Kidney (tissue), 14 donors: ENCODE results near the gene SWT1. TPM values are rescaled to one million over a fixed set of nuclear protein-coding genes. Genes with fewer than 3 reads are reported as not detected.

Experiments used
- DNase-seq, 5 donors: peaks; one replicate each; pipeline ENCODE4 v3.0.0-alpha.2; 2013 to 2020
- FAIRE-seq: peaks from 2 replicates; lab custom pipeline; 2012; peaks lifted over from hg19 to GRCh38; lab: Jason Lieb, UNC
- H3K27ac ChIP-seq, 2 donors: one replicate each; pipeline ENCODE4 v1.7.0; 2013; ENCODE audit warnings: low read depth in 2 of 2, low read length in 2 of 2, inconsistent platforms in 1 of 2
- H3K27me3 ChIP-seq: one replicate; pipeline ENCODE4 v1.7.1; 2013; ENCODE audit warnings: low read length, inconsistent platforms; ENCODE audit not compliant: control insufficient read depth, insufficient read depth
- H3K36me3 ChIP-seq, 3 donors: one replicate each; pipeline versions ENCODE4 v1.7.0 to v1.7.1; 2013; ENCODE audit warnings: low read length in 3 of 3, control low read depth in 1 of 3, inconsistent platforms in 1 of 3; ENCODE audit not compliant: insufficient read depth in 3 of 3, control insufficient read depth in 2 of 3
- H3K4me1 ChIP-seq, 3 donors: one replicate each; pipeline versions ENCODE4 v1.7.0 to v1.7.1; 2013; ENCODE audit warnings: low read length in 3 of 3, inconsistent platforms in 1 of 3, low read depth in 1 of 3; ENCODE audit not compliant: control insufficient read depth in 2 of 3, insufficient read depth in 2 of 3
- H3K4me3 ChIP-seq, 3 donors: one replicate each; pipeline versions ENCODE4 v1.7.0 to v1.8.1; 2013; ENCODE audit warnings: low read length in 3 of 3, control low read depth in 1 of 3, inconsistent platforms in 1 of 3
- H3K9ac ChIP-seq, 3 donors: one replicate each; pipeline versions ENCODE4 v1.7.0 to v1.7.1; 2013; ENCODE audit warnings: low read length in 3 of 3, control low read depth in 1 of 3, inconsistent platforms in 1 of 3
- H3K9me3 ChIP-seq, 3 donors: one replicate each; pipeline versions ENCODE4 v1.7.0 to v1.7.1; 2013; ENCODE audit warnings: low read length in 3 of 3, control low read depth in 1 of 3, inconsistent platforms in 1 of 3; ENCODE audit not compliant: control insufficient read depth in 2 of 3, insufficient read depth in 1 of 3
- intact Hi-C: fragments of 100-400 bp; cut with DNase I; formaldehyde crosslinking; loops from one replicate; pipeline ENCODE4 v1.11.1; 2022
- polyA plus RNA-seq: library from polyadenylated mRNA; stranded (reverse); fragments of 350-450 nt; fragmentation: Illumina TruSeq; extraction: RNeasy Lipid Tissue Mini Kit (QIAGEN cat#74804); gene quantifications from one replicate; pipeline ENCODE4 v1.2.3, GENCODE V29; 2014; ENCODE audit warnings: low read depth, low replicate concordance; ENCODE audit not compliant: insufficient read depth
- total RNA-seq: library from RNA; stranded (reverse); fragmentation: NEBNext Ultra II Directional; extraction: Animal tissue kit (Norgen Biotek cat#: 25700); gene quantifications from one replicate; pipeline ENCODE4 v1.2.1, GENCODE V29; 2021
- TF ChIP-seq, protein P1 (sequence below): IDR thresholded peaks from 3 replicates; pipeline ENCODE4 v1.5.1; 2012; ENCODE audit warnings: mild to moderate bottlenecking, moderate library complexity, borderline replicate concordance; ENCODE audit not compliant: insufficient read depth; ENCODE audit errors: extremely low read depth
- donor health status: control.
- donor health status: control.
- donor health status: control.
- donor health status: control.
- donor health status: control.
- donor health status: DM: yes; HTN: yes; CAD: no.
- donor health status: Normal renal cell carcinoma (clear cell type).

SWT1 gene
- total and polyA plus RNA-seq, 2 donors from 2014 or later, result 2.9 to 6.5 TPM

DNA sequence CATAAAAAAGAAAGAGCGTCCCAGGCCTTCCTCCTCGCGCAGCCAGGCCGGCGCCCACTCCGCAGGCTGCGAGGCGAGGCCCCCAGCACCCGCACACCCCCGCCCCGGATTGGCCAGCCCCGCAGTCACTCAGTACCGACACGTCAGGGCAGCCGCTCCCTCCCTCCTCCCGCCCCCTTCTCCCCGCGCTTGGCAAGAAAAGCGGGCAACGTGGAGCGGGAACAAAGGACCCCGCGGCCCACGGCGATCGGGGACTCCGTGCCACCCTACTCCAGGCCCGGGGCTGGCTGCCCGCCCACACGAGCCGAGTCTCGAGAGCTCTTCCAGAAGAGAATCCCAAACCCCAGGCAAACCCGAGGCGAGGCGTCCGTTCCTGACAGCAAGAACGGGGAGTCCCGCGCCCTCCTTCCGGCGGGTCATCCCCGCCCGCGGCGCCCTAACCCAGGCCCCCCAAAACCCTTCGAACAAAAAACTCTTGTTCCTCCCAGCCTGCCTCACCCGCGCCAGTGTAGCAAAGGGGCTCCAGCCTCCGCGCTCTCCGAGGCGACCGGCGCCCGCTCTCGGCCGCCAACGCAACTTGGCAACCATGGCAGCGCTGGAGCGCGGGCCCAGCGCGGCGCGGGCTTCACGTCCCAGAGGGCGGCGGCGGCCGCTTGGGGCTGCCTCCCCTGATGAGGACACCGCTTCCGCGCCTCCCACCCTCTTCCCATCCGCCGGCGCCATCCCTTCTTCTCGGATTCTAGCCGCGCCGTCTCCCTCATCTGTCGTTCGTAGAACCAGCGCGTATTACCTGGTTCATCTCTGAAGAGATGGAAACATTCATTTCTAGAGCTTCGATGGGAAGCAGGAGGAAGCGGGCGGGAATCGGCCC, 159.4 kb downstream of the SWT1 start:
- Histone ChIP-seq H3K9ac (peak overlapping the region; percentile 69 to 98 (median 87)), H3K27ac (peak overlapping the region; percentile 97), H3K36me3 (peaks cover 0 to 4% (median 0%) of the 10 kb centered on the region in 3 donors), H3K4me1 (peaks cover 0 to 10% (median 6%) of the 10 kb centered on the region in 3 donors), H3K4me3 (peak overlapping the region; percentile 69 to 95 (median 92)), H3K9me3 (no peaks in the 10 kb centered on the region), H3K27me3 (no peaks in the 10 kb centered on the region)
- intact Hi-C loops, result no loop called here
- DNase-seq, result peak; percentile 95 to 97 (median 96)
- no peak for FAIRE-seq
- TF ChIP-seq, protein P1, sequence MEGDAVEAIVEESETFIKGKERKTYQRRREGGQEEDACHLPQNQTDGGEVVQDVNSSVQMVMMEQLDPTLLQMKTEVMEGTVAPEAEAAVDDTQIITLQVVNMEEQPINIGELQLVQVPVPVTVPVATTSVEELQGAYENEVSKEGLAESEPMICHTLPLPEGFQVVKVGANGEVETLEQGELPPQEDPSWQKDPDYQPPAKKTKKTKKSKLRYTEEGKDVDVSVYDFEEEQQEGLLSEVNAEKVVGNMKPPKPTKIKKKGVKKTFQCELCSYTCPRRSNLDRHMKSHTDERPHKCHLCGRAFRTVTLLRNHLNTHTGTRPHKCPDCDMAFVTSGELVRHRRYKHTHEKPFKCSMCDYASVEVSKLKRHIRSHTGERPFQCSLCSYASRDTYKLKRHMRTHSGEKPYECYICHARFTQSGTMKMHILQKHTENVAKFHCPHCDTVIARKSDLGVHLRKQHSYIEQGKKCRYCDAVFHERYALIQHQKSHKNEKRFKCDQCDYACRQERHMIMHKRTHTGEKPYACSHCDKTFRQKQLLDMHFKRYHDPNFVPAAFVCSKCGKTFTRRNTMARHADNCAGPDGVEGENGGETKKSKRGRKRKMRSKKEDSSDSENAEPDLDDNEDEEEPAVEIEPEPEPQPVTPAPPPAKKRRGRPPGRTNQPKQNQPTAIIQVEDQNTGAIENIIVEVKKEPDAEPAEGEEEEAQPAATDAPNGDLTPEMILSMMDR, result no peak

DNA sequence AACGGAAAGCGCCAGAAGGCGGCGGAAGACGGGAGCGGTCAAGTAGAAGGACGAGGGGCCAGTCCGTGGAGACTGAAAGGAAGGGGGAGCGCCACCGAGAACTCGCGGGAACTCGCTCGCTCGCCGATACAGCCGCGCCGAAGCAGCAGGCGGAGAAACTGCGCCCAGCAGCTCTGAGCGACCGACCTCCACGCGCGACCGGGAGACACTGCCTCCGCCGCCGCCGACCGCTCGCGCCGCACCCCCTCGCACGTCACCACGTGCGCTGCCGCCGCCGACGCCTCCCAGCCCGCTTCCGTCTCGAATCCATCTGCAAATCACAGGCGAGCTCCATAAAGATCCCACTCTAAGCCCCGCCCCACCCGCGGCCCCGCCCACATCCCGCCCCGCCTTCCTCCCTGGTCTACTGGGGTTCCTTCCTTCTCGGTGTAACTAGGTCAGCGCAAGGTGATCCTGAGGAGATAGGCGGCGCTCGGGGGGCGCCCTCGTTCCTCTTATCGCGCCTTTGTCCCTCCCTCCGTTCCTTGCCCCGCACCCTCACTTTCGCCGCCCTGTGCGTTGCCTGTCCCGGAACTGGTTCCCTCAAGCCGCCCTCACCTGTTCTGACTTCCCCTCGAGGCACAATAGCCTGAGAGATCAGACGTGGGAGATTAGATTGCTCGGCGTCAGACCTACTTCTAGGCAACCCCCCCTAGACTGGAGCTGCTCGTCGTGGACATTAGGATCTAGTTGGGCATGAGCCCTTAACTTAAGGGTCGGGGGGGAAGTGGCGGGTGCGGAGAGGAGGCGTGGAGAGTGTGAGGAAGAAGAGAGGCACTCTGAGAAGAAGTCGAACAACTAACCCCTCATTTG, 160.3 kb downstream of the SWT1 start, which contains the start of gene IVNS1ABP:
Gene IVNS1ABP, minus strand, starts transcription at position 210 of the 852 bp plus-strand sequence. CDS start 7,750 bp downstream, outside the sequence.
- Histone ChIP-seq H3K27me3 (no peaks in the 10 kb centered on the region), H3K9me3 (no peaks in the 10 kb centered on the region), H3K9ac (peak within 1 kb of the TSS; percentile 69 to 98 (median 75)), H3K36me3 (peaks cover 0 to 4% (median 0%) of the 10 kb centered on the region in 3 donors), H3K4me3 (peak within 1 kb of the TSS; percentile 69 to 95 (median 82)), H3K27ac (peak within 1 kb of the TSS; percentile 97), H3K4me1 (peaks cover 0 to 7% (median 6%) of the 10 kb centered on the region in 3 donors)
- DNase-seq (peak; percentile 96 to 100 (median 98)), FAIRE-seq (no peak)
- intact Hi-C loops, result no loop called here
- TF ChIP-seq, protein P1, result peak; percentile 43

DNA sequence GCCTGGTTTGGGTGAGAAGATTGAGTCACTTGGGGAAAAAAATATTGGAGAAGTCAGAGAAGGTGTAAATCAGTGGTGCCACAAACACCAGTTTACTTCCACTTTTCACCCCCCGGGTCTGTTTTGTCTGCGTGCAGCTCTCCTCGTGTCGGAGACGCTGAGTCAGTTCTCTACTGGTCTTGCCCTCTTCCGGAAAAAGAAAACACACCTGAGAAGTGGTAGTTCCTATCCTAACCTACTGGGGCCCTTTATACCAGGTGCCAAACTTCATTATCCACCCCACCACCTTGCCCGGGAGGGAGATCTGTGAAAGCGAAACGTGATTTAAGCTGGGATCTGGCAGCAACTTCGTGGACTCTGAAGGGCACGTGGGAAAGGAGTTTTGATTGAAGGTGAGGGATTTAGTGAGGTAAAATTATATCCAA, 160.9 kb downstream of the SWT1 start:
- Histone ChIP-seq H3K4me1 (peaks cover 0 to 7% (median 6%) of the 10 kb centered on the region in 3 donors), H3K36me3 (peaks cover 0 to 4% (median 0%) of the 10 kb centered on the region in 3 donors), H3K9ac (peak overlapping the region; percentile 56 to 83 (median 75)), H3K27ac (peak overlapping the region; percentile 97), H3K27me3 (no peaks in the 10 kb centered on the region), H3K4me3 (peak overlapping the region; percentile 54 to 95 (median 71)), H3K9me3 (no peaks in the 10 kb centered on the region)
- FAIRE-seq (no peak), DNase-seq (peak in 3 of 5 donors; percentile 64 to 76 (median 67))
- TF ChIP-seq, protein P1, result no peak
- intact Hi-C loops, result no loop called here
